ELF-1 (cell line): ENCODE measurements around the gene PSMA1.
A peak's percentile ranks its signal among the peaks of the same experiment; 100 is the strongest.

Experiments used
- DNase-seq: peaks from one replicate; pipeline ENCODE4 v3.0.0-alpha.2; 2016; ENCODE audit warnings: low read depth, low spot score

Gene PSMA1

GRCh38 chr11:14529951-14530350 is 9.8 kb upstream of the PSMA1 start:
- DNase-seq, result no peak

GRCh38 chr11:14529321-14529720 is 9.1 kb upstream of the PSMA1 start:
- DNase-seq, result no peak

- no peak for DNase-seq
These were observed 2.6 kb upstream of the PSMA1 start for GRCh38 chr11:14522801-14523200.

- no peak for DNase-seq
These were observed 2.1 kb upstream of the PSMA1 start for GRCh38 chr11:14522245-14522644.

- no peak for DNase-seq
These were observed 563 bp upstream of the PSMA1 start for GRCh38 chr11:14520747-14521151.

GRCh38 chr11:14519597-14519916 is 629 bp downstream of the PSMA1 start:
- no peak for DNase-seq

GRCh38 chr11:14518820-14519219 is 1.4 kb downstream of the PSMA1 start:
- DNase-seq, result no peak

GRCh38 chr11:14513800-14514199 is 6.4 kb downstream of the PSMA1 start:
- DNase-seq, result no peak

DNA sequence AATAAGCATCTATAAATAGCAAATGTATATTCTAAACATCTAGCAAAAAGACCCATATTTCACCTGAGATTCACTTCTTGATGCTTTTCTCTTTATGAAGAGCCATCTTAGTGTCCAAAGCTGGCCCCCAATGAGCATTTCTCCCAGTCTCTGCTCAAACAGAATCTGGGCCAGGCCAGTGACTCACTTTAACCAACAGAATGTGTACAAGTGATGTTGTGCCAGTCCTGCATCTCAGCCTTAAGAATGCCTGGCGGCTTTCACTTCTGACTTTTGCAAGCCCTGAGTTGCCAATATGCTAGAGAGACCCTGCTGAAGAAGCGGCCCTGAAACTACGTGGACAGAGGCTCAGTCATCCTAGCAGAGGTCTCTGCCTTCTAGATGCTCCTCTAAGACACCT is 13.7 kb downstream of the PSMA1 start:
- no peak for DNase-seq

DNA sequence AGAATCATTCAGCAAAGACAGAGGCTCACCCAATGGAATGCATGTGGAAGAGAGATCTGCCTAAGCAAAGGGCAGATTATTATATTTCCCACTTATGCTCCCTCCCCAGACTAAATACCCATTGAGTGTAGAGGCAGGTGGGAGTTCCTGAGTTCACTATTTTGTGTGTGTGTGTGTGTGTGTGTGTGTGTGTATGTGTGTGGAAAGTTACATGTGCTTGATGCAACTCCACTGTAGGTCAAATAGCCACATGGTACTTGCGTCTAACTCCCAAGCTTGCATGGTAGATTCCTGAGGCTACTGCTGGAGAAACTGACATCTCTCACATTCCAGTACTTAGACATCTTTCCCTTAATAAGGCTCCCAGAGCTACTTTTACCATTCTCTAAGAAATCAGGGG is 17.2 kb downstream of the PSMA1 start:
- no peak for DNase-seq

DNA sequence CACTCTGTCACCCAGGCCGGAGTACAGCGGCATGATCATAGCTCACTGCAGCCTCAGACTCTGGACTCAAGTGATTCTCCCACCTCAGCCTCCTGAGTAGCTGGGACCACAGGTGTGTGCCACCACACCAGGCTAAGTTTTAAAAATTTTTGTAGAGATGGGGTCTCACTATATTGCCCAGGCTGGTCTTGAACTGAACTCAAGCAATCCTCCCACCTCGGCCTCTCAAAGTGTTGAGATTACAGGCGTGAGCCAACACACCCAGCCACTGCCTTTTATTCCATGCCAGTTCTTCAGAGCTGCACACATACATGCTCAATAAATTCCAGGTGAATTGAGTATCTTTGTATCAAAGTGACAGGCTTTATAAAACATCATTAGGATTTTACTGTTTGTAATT is 18.1 kb downstream of the PSMA1 start:
- DNase-seq, result no peak

DNA sequence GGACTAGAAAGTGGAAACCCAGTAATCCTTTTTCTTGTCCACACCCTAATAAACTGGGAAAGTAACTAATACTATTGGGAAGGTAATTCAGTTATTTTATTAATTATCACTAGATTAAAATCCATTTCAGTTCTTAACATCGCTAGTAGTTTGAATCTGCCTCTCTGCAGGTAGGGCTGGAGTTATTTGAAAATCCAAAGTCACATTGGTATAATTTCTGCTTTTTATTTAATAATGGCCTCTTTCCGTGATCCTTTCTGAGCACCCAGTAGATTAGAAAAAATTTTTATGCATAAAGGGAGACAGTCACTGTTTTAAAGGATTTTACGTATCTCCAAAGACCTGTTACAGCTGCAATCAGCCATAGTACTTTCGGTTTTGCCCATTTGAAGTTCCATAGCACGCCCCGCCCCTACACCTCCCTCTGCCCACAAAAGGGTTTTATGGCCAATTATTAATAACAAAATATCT is 20.0 kb downstream of the PSMA1 start:
- DNase-seq, result peak; percentile 23

DNA sequence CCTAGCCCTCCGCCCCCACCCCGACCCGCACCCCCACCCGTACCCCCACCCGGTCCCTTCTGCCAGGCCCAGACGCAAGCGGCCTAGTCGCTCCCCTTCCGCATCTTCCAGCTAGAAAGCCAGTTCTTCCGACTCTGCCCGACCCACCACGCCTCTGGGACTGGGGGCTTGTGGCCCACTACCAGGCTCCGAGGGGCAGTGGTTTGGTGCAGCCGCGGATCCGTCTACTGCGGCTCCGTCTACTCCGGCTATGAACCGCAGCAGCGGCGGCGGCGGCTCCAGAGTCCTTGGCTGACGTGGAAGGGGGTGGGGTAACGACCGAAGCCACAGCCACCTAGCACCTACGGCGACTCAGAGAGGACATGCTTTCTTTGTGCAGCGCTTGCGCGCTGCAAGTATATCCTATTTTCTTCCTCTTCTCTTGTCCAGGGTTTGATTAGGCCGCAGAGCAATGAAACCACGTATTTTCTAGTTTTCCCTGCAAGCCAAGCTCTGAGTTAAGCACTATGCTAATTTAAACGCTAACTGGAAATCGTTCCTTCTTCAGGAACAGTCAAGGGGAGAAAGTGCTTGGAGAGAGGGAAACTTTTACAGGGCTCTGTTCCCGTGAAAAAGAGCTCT is 20.5 kb downstream of the PSMA1 start, which contains the start of gene COPB1:
Gene COPB1, minus strand, starts transcription at position 252 of the 621 bp plus-strand sequence. CDS start 883 bp downstream, outside the sequence.
- peak; percentile 93 for DNase-seq

GRCh38 chr11:14499178-14499559 is 21.0 kb downstream of the PSMA1 start:
- DNase-seq, result no peak

GRCh38 chr11:14480716-14481115 is 39.5 kb downstream of the PSMA1 start:
- no peak for DNase-seq

DNA sequence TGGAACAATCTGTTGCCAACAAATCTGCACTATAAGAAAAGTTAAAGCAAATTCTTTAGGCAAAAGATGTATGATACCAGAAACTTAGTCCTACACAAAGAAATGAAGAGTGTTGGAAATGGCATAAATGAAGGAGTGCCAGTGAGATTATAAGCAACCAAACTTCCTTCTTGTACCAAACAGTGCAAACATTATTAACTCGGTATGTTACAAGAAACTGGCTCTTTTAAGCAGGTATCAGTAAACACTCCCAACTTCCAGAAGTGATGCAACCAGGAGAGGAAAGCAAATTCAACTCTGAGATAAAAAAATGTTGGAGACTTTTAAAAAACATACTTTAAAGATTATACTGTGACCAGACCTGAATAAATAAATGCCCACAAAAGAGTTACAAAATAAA is 49.1 kb downstream of the PSMA1 start:
- DNase-seq, result no peak

GRCh38 chr11:14463623-14464022 is 56.6 kb downstream of the PSMA1 start:
- DNase-seq, result no peak

DNA sequence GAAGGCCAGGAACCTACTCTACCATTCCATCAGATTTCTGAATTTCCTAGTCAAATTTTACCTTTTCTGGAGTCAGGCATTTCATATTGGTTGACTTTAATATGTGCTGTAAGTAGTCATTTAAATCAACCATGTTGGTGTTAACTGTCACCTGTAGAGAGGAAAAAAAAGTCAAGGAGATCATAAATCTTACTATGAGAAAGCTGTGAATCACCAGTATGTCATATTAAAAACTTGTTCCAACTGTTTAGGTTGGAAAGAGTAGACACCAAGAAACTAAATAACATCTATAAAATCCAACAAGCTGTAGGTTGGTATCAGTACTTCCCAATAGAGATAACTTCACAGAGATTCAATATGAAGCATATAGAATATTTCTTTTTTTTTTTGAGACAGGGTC is 60.0 kb downstream of the PSMA1 start:
- no peak for DNase-seq

- DNase-seq, result no peak
These were observed 61.8 kb downstream of the PSMA1 start for GRCh38 chr11:14458377-14458776.

- no peak for DNase-seq
These were observed 64.3 kb downstream of the PSMA1 start for GRCh38 chr11:14455648-14456430.
